ENCODE measurements around the gene SLC12A5.

DNA sequence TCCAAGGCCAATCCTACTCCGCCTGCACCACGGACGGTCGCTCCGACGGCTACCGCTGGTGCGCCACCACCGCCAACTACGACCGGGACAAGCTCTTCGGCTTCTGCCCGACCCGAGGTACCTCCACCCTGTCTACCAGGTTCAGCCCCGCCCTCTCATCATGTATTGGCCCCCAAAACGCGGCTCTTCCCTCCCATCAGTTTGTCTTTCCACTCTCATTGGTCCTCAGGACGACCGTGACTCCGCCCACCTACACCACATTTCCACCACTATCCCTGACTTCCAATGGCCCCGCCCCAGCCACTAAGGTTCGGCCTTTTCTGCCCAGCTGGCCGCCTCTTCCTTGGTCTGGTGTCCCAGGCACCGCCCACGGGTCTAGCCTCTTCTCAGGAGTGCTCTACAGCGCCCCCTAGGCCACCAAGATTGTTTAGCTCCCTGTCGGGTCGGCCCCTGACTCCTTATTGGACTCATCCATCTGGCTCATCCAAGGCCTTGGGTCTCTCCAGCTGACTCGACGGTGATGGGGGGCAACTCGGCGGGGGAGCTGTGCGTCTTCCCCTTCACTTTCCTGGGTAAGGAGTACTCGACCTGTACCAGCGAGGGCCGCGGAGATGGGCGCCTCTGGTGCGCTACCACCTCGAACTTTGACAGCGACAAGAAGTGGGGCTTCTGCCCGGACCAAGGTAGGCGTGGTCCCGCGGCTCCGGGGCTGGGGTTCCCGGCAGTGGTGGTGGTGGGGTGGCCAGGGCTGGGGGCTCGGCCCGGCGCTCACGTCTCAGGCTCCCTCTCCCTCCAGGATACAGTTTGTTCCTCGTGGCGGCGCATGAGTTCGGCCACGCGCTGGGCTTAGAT, 17.2 kb upstream of the SLC12A5 start:
- TF ChIP-seq, protein P1, sequence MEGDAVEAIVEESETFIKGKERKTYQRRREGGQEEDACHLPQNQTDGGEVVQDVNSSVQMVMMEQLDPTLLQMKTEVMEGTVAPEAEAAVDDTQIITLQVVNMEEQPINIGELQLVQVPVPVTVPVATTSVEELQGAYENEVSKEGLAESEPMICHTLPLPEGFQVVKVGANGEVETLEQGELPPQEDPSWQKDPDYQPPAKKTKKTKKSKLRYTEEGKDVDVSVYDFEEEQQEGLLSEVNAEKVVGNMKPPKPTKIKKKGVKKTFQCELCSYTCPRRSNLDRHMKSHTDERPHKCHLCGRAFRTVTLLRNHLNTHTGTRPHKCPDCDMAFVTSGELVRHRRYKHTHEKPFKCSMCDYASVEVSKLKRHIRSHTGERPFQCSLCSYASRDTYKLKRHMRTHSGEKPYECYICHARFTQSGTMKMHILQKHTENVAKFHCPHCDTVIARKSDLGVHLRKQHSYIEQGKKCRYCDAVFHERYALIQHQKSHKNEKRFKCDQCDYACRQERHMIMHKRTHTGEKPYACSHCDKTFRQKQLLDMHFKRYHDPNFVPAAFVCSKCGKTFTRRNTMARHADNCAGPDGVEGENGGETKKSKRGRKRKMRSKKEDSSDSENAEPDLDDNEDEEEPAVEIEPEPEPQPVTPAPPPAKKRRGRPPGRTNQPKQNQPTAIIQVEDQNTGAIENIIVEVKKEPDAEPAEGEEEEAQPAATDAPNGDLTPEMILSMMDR (IDR thresholded peaks at IDR 0.05): no peak
- TF ChIP-seq EZH2 (IDR thresholded peaks at IDR 0.05; ENCODE audit: borderline replicate concordance, insufficient read depth, low read depth, low read length, poor library complexity, severe bottlenecking): no peak
